ENCODE data around the gene TMC7. TPM values are rescaled to one million over a fixed set of nuclear protein-coding genes. Genes with fewer than 3 reads are reported as not detected.

TMC7 gene
- total and polyA plus RNA-seq, 2 of the 13 experiments (the other 11 are each of a cell fraction or from before 2014, with no cell fraction given) = 1.2 to 5.1 TPM

DNA sequence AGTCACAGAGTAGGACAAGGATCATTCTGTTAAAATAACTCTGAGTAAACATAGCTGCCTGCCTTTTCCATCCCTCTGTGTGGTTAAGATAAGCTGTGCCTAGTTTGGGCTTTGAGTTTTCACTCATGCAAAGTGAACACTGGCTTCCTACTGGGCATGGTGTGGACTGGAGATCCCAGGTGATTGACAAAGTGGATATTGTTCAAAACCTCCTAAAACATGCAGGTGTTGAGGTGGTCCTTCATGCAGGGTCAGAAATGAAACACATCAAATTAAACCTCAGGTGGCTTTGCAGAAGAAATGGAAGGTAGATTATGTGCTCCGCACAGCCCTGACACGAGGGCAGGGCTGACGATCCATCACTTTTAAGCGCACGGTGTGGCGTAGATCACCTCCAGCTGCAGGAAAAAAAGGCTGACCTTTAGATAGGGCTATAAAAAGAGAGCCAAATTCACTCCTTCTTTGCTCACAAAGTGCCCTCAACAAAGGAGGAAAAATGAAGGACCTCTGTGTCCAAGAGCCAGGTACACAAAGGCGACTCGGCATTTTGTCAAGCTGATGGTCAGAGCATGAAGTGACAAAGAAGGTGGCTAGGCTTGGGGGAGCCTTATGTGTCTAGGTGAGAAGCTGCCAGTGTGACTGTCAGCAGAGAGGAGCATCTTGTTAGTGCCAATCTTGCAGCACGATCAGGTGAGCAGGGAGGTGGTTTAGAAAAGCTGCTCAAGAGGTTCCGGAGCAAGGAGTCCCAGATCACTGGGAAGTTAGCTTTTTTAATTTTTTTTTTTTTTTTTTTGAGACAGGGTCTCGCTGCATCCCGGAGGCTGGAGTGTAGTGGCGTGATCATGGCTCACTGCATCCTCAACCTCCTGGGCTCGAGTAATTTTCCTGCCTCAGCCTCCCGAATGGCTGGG is 110.2 kb downstream of the TMC7 start (continued):
- TF ChIP-seq, protein P1, sequence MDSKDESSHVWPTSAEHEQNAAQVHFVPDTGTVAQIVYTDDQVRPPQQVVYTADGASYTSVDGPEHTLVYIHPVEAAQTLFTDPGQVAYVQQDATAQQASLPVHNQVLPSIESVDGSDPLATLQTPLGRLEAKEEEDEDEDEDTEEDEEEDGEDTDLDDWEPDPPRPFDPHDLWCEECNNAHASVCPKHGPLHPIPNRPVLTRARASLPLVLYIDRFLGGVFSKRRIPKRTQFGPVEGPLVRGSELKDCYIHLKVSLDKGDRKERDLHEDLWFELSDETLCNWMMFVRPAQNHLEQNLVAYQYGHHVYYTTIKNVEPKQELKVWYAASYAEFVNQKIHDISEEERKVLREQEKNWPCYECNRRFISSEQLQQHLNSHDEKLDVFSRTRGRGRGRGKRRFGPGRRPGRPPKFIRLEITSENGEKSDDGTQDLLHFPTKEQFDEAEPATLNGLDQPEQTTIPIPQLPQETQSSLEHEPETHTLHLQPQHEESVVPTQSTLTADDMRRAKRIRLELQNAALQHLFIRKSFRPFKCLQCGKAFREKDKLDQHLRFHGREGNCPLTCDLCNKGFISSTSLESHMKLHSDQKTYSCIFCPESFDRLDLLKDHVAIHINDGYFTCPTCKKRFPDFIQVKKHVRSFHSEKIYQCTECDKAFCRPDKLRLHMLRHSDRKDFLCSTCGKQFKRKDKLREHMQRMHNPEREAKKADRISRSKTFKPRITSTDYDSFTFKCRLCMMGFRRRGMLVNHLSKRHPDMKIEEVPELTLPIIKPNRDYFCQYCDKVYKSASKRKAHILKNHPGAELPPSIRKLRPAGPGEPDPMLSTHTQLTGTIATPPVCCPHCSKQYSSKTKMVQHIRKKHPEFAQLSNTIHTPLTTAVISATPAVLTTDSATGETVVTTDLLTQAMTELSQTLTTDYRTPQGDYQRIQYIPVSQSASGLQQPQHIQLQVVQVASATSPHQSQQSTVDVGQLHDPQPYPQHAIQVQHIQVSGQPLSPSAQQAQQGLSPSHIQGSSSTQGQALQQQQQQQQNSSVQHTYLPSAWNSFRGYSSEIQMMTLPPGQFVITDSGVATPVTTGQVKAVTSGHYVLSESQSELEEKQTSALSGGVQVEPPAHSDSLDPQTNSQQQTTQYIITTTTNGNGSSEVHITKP (CRISPR knock-in tag; IDR thresholded peaks at IDR 0.05; ENCODE audit: low read depth) = 0 out of 2 replicates have a peak, but pooled peaks have one; percentile 16
- TF ChIP-seq GATAD2A (CRISPR knock-in tag; IDR thresholded peaks at IDR 0.05) (0 out of 2 replicates have a peak, but pooled peaks have one; percentile 59), FOXA1 (IDR thresholded peaks at IDR 0.05) (no peak), FOXA1 (CRISPR knock-in tag; IDR thresholded peaks at IDR 0.05) (peak; percentile 74), KDM1A (CRISPR knock-in tag; IDR thresholded peaks at IDR 0.05) (0 out of 2 replicates have a peak, but pooled peaks have one; percentile 1), SMC3 (IDR thresholded peaks at IDR 0.05; ENCODE audit: low read length) (no peak), EHMT2 (IDR thresholded peaks at IDR 0.05; ENCODE audit: borderline replicate concordance, low read depth, low read length) (peak; percentile 9), SNAI1 (CRISPR knock-in tag; IDR thresholded peaks at IDR 0.05; ENCODE audit: borderline replicate concordance) (0 out of 2 replicates have a peak, but pooled peaks have one; percentile 27), SIX4 (CRISPR knock-in tag; IDR thresholded peaks at IDR 0.05) (0 out of 2 replicates have a peak, but pooled peaks have one; percentile 17), ZNF7 (CRISPR knock-in tag; IDR thresholded peaks at IDR 0.05) (no peak), ELF3 (CRISPR knock-in tag; IDR thresholded peaks at IDR 0.05) (peak; percentile 55; the same call in 1 of the 2 replicates)
- TF ChIP-seq, protein P2, sequence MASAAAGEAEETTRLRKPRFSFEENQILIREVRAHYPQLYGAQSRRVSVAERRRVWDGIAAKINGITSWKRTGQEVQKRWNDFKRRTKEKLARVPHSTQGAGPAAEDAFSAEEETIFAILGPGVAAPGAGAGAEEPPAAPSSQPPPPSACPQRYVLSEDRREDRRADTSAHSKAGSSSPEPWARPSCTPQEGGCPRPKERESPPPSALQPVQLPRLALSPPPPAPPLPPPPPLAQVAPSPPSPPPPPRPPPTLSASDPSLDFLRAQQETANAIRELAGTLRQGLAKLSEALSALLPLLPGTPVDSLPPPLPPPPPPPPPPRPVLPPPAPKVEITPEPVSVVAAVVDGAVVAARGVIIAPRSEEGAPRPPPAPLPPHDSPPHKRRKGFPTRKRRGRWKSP (CRISPR knock-in tag; IDR thresholded peaks at IDR 0.05) = peak; percentile 56; the same call in 1 of the 2 replicates
- TF ChIP-seq, protein P3, sequence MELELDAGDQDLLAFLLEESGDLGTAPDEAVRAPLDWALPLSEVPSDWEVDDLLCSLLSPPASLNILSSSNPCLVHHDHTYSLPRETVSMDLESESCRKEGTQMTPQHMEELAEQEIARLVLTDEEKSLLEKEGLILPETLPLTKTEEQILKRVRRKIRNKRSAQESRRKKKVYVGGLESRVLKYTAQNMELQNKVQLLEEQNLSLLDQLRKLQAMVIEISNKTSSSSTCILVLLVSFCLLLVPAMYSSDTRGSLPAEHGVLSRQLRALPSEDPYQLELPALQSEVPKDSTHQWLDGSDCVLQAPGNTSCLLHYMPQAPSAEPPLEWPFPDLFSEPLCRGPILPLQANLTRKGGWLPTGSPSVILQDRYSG (CRISPR knock-in tag; IDR thresholded peaks at IDR 0.05) = no peak
- TF ChIP-seq, protein P4, sequence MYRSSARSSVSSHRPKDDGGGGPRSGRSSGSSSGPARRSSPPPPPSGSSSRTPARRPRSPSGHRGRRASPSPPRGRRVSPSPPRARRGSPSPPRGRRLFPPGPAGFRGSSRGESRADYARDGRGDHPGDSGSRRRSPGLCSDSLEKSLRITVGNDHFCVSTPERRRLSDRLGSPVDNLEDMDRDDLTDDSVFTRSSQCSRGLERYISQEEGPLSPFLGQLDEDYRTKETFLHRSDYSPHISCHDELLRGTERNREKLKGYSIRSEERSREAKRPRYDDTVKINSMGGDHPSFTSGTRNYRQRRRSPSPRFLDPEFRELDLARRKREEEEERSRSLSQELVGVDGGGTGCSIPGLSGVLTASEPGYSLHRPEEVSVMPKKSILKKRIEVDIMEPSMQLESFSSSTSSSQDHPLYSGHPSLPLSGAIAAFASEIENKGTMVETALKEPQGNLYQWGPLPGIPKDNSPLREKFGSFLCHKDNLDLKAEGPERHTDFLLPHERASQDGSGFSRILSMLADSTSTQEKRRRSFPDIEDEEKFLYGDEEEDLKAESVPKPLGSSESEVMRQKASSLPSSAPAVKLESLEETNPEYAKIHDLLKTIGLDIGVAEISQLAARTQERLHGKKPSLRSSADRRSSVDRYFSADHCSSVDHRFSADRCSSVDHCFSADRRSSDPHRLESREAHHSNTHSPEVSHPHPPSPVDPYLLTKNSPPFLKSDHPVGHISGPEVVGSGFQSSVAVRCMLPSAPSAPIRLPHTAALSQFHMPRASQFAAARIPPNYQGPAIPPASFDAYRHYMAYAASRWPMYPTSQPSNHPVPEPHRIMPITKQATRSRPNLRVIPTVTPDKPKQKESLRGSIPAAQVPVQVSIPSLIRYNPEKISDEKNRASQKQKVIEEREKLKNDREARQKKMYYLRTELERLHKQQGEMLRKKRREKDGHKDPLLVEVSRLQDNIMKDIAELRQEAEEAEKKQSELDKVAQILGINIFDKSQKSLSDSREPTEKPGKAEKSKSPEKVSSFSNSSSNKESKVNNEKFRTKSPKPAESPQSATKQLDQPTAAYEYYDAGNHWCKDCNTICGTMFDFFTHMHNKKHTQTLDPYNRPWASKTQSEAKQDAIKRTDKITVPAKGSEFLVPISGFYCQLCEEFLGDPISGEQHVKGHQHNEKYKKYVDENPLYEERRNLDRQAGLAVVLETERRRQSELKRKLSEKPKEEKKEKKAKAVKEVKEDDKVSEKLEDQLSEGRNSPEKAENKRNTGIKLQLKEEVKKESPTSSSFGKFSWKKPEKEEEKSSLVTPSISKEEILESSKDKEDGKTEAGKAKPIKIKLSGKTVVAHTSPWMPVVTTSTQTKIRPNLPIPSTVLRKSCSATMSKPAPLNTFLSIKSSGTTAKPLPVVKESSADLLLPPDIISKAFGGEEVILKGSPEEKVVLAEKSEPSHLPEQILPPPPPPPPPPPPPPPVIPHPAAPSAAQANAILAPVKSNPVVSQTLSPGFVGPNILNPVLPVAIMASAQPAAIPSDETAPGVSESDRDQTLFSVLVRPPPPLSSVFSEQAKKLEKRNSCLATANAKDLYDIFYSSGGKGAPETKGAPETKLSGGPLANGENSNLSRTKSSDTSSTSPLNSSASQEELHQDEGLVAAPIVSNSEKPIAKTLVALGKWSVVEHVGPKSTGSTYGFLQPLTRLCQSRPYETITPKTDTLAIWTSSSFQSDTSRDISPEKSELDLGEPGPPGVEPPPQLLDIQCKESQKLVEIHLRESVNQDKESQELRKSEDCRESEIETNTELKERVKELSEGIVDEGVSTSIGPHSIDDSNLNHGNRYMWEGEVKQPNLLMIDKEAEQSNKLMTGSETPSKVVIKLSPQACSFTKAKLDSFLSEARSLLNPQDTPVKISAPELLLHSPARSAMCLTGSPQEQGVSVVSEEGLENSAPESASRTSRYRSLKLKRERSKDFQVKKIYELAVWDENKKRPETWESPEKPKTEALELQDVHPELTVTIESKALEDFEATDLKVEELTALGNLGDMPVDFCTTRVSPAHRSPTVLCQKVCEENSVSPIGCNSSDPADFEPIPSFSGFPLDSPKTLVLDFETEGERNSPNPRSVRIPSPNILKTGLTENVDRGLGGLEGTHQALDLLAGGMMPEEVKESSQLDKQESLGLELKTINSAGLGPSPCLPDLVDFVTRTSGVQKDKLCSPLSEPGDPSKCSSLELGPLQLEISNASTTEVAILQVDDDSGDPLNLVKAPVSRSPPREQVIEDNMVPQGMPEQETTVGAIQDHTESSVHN (CRISPR knock-in tag; IDR thresholded peaks at IDR 0.05) = peak; percentile 76; the same call in 1 of the 2 replicates
